HuH-7.5 (cell line): ENCODE data around the gene HSPA4.
"Not testable (repeated sequence)": the region's sequence is repeated elsewhere in the genome, so short reads cannot be mapped to it uniquely, and the experiment has no call there.

Experiments
- DNase-seq: peaks from one replicate; pipeline ENCODE4 v3.0.0; 2011; ENCODE audit warnings: low spot score

HSPA4 gene

GRCh38 chr5:133051542-133052316, at the start of gene HSPA4:
TSS of gene HSPA4 (plus strand) at chr5:133052013. CDS start at chr5:133052251, 238 bp downstream.
- DNase-seq = peak; percentile 80

DNA sequence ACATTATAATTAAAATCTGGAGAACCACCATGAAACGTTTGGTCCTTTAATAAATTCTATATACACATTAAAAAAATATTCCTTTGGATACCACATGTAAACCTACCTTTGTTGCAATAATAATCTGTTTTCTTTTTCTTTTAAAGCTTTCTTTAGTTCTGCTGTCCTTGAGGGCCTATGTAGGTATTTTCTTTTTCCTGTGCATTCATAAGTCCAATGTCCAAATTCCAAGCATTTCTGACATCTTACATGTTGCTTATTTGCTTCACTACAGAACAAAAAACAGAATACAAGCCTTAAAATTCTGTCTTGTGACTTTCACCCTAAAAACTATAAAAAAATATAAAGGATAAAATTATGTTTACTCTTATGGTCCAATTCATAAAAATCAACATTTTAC, 45.2 kb upstream of the HSPA4 start:
- DNase-seq = no peak

DNA sequence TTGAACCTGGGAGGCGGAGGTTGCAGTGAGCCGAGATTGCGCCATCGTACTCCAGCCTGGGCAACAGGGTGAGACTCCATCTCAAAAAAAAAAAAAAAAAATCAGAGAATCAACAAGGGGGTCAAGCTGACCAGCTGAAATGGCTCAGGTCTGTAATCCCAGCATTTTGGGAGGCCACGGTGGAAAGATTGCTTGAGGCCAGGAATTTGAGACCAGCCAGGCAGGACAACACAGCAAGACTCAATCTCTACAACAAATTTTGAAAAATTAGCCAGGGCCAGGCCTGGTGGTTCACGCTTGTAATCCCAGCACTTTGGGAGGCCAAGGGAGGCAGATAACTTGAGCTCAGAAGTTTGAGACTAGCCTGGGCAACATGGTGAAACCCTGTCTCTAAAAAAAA, 43.4 kb upstream of the HSPA4 start:
- not testable (repeated sequence) for DNase-seq

GRCh38 chr5:133015466-133015865, 36.3 kb upstream of the HSPA4 start:
- no peak for DNase-seq

- DNase-seq = no peak
These were observed 33.8 kb upstream of the HSPA4 start for GRCh38 chr5:133017964-133018363.

GRCh38 chr5:133019471-133019870, 32.3 kb upstream of the HSPA4 start:
- not testable (repeated sequence) for DNase-seq

DNA sequence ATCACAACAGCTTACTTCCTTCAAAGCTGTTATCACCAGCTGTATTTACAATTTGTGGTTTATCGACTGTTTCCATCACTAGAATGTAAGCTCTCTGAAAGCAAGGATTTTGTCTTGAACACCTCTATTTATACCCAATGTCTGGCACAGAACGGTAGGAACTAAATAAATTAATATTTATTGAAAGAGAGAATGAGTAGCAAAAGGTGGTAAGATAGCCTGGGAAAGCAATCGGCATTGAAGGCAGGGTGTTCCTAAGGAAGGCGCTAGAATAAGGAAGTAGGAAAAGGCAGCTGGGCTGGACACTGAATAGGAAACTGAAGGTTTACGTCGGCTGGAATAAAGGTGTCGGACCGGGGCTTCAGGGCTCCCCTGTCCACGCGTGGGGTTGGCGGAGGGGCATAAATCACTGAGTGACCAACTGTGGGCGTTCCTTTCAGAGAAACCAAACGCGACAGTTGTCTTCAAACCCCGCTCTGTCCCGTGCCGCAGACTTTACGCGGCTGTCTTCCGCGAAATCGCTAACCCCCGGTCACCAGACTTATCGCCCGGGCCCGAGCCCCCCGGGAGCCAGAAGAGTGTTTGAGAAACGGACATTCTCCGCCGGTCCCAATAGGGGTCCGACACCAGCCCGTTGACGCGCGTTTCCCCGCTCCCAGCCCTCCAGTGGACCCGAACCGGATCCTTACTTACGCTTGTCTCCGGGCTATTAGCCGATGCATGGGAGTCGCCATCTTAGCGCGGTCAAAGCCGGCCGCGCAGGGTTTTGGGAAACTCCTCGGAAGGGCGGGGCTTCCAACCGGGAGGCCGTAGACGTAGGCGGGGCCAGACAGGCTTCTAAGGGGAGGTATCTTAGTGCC, 25.8 kb upstream of the HSPA4 start, which contains the start of gene ZCCHC10:
Gene ZCCHC10 (minus strand): TSS at position 746 of the 860 bp plus-strand sequence. CDS start 12 bp downstream, at position 734.
- peak; percentile 67 for DNase-seq

DNA sequence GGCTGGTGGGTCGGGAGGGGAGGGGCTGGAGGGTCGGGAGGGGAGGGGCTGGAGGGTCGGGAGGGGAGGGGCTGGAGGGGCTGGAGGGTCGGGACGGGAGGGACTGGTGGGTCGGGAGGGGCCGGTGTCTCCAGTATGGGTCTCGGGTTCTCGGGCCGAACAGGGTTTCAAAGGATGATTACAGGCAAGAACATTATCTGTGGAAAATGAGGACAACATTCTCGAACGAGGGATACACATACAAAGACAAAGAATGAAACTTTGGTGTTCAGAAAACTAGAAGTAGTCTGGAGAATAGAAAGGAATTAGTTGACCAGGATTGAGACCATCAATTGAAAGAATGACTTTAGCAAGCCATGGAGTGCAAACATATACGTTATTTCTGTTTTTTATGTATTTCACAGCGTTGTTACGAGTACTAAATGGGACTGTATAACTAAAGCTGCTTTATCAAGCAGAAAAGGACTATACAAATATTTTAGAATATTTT, 25.1 kb upstream of the HSPA4 start:
- no peak for DNase-seq

DNA sequence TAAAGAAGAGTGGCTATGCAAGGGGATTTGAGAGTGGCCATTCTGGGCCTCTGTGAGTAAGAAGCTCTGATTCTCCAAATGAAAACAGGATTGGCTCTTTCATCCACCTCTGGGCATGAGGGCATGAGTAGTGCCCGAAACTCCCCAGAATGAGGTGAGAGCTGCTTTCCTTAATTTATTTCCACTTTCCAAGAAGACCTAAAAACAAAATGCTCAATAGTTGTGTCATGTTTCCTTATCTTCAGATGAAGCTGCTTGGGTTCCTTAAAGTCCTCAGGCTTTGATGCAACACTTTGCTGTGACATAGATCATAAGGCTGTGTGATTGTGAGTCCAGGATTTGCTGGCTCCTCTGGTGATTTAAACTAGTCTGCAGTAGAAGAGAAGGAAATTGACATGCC, 22.4 kb upstream of the HSPA4 start:
- no peak for DNase-seq

DNA sequence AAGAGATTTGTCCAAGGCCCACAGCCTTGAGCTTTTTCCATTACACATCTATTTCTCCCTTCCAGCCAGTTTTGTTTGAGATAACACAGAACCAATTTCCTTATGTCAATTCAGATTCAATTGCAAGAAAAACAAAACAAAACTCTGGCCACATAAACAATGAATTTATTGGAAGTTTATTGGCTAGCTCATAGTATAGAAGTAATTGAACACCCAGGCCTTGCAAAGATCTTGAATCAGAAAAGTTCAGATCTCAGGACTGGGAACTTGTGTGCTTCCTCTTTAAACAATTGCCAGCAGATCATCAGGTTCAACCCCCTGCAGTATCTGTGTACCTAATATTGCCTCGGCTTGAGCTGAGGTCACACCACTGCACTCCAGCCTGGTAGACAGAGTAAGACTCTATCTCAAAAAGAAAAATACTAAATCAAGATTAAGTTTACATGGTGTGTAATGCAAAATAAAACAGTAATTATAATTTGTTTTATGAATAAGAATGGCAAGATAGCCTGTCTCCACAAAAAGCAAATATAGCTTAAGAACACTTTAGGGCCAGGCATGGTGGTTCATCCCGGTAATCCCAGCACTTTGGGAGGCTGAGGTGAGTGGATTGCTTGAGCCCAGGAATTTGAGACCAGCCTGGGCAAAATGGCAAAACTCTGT, 21.3 kb upstream of the HSPA4 start:
- no peak for DNase-seq

- DNase-seq = no peak
These were observed 18.7 kb upstream of the HSPA4 start for GRCh38 chr5:133032852-133033742.

GRCh38 chr5:133034064-133034463, 17.7 kb upstream of the HSPA4 start:
- DNase-seq = no peak

- no peak for DNase-seq
These were observed 16.6 kb upstream of the HSPA4 start for GRCh38 chr5:133035224-133035623.

DNA sequence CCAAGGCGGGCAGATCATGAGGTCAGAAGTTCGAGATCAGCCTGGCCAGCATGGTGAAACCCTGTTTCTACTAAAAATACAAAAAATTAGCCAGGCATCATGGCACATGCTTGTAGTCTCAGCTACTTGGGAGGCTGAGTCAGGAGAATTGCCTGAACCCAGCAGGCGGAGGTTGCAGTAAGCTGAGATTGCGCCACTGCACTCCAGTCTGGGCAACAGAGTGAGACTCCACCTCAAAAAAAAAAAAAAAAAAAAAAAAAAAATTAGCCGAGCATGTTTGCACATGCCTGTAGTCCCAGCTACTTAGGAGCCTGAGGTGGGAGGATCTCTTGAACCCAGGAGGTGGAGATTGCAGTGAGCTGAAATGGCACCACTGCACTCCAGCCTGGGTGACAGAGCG, 15.1 kb upstream of the HSPA4 start:
- not testable (repeated sequence) for DNase-seq

- no peak for DNase-seq
These were observed 10.5 kb upstream of the HSPA4 start for GRCh38 chr5:133041157-133041784.

- no peak for DNase-seq
These were observed 9.9 kb upstream of the HSPA4 start for GRCh38 chr5:133041910-133042309.

- not testable (repeated sequence) for DNase-seq
These were observed 5.3 kb upstream of the HSPA4 start for GRCh38 chr5:133046560-133046959.

GRCh38 chr5:133047404-133047803, 4.4 kb upstream of the HSPA4 start:
- no peak for DNase-seq

DNA sequence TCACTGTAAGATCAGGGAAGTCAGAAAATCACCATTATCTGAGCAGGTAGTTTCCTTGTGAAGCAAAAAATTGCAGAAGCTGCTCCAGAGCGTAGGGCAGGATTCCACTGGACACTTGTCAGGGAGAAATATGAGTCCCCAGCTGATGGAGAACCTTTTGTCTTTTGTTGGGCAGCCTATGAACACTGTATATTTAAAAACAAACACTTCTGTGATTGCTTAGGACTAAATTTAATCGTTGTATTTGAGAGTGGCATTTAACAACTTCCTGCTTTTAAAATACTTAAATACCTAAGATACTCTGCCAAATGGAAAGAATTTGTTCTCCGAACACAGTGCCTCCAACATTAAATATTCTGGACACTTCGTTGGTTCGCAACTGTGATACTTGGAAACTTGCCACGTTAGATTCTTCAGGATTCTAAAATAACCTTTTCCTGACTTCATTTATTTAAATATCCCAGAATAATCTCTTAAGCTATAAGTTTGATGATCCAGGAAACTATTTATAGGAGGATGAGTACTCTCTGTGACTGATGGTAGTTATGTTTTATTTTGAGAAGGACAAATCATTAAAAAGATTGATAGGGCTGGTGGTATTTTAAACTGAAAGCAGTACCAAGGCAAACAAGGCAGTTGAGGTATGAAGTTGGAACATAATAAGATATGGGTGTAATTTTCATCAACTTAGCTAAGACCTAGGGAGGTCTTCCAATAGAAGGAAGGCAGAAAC, 2.7 kb upstream of the HSPA4 start:
- DNase-seq = no peak

DNA sequence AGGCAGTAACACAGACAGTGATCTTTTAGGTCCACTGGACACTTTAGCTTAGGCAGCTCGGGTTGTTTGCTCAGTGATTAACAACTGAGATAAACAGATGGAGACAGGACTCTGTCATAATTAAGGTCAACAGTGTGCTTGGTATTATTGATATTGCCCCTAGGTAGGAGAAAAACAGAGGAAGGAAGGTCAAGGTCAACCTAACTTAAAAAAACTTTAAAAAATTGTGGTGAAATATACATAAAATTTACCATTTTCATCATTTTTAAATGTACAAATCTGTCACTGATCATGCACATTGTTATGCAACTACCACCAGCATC, 2.1 kb upstream of the HSPA4 start:
- DNase-seq = peak; percentile 57
